ENCODE results near the gene FOXJ3. TPM values are rescaled to one million over a fixed set of nuclear protein-coding genes. Genes with fewer than 3 reads are reported as not detected.

FOXJ3 gene
- total RNA-seq, 1 donor from 2014 or later, result 49.4 TPM

- Mint-ChIP-seq H3K9me3 (no peaks in the 10 kb centered on the region), H3K36me3 (no peaks in the 10 kb centered on the region), H3K4me3 (no peak overlapping the region), H3K4me1 (ENCODE audit: unreplicated experiment) (peaks cover 11% of the 10 kb centered on the region), H3K27me3 (no peaks in the 10 kb centered on the region), H3K27ac (no peak overlapping the region)
- no peak for DNase-seq (ENCODE audit: extremely low spot score, unreplicated experiment)
- TF ChIP-seq CTCF (conservative IDR thresholded peaks at IDR 0.05), result no peak
Observed at GRCh38 chr1:42340901-42341300, 5.9 kb upstream of the FOXJ3 start.

GRCh38 chr1:42340093-42340492 is 5.1 kb upstream of the FOXJ3 start:
- H3K4me1 Mint-ChIP-seq (ENCODE audit: unreplicated experiment), result peaks cover 13% of the 10 kb centered on the region
- H3K9me3 Mint-ChIP-seq, result no peaks in the 10 kb centered on the region
- DNase-seq (ENCODE audit: extremely low spot score, unreplicated experiment), result no peak

GRCh38 chr1:42336978-42337377 is 1.9 kb upstream of the FOXJ3 start:
- Mint-ChIP-seq H3K27ac (peak overlapping the region; percentile 84), H3K4me1 (ENCODE audit: unreplicated experiment) (peaks cover 30% of the 10 kb centered on the region), H3K36me3 (no peaks in the 10 kb centered on the region), H3K27me3 (no peaks in the 10 kb centered on the region), H3K4me3 (peak overlapping the region; percentile 53), H3K9me3 (no peaks in the 10 kb centered on the region)
- no peak for TF ChIP-seq CTCF (conservative IDR thresholded peaks at IDR 0.05)
- no peak for DNase-seq (ENCODE audit: extremely low spot score, unreplicated experiment)

More at GRCh38 chr1:42340093-42340492, 5.1 kb upstream of the FOXJ3 start:
- TF ChIP-seq CTCF (conservative IDR thresholded peaks at IDR 0.05), result no peak
- Mint-ChIP-seq H3K36me3 (no peaks in the 10 kb centered on the region), H3K27me3 (no peaks in the 10 kb centered on the region), H3K27ac (peak overlapping the region; percentile 12), H3K4me3 (no peak overlapping the region)

- Mint-ChIP-seq H3K4me1 (ENCODE audit: unreplicated experiment) (peaks cover 32% of the 10 kb centered on the region), H3K27ac (peak overlapping the region; percentile 84), H3K36me3 (no peaks in the 10 kb centered on the region), H3K4me3 (peak overlapping the region; percentile 92), H3K9me3 (no peaks in the 10 kb centered on the region), H3K27me3 (no peaks in the 10 kb centered on the region)
- no peak for TF ChIP-seq CTCF (conservative IDR thresholded peaks at IDR 0.05)
- DNase-seq (ENCODE audit: extremely low spot score, unreplicated experiment), result no peak
Observed at GRCh38 chr1:42335809-42336518, 929 bp upstream of the FOXJ3 start.

GRCh38 chr1:42334240-42335049 is 590 bp downstream of the FOXJ3 start:
- no peaks in the 10 kb centered on the region for H3K36me3 Mint-ChIP-seq
- H3K27me3 Mint-ChIP-seq, result no peaks in the 10 kb centered on the region
- peak; percentile 74 for DNase-seq (ENCODE audit: extremely low spot score, unreplicated experiment)
- no peaks in the 10 kb centered on the region for H3K9me3 Mint-ChIP-seq
- H3K4me1 Mint-ChIP-seq (ENCODE audit: unreplicated experiment), result peaks cover 35% of the 10 kb centered on the region
- no peak for TF ChIP-seq CTCF (conservative IDR thresholded peaks at IDR 0.05)
- H3K27ac Mint-ChIP-seq, result peak overlapping the region; percentile 95
- H3K4me3 Mint-ChIP-seq, result peak overlapping the region; percentile 94
